Hematopoietic multipotent progenitor cell treated with erythropoietin and hydrocortisone succinate and interleukin-3 and kit ligand, for 15 days (in vitro differentiated cells): ENCODE results near the gene DOCK4.
"Not testable (repeated sequence)": the region's sequence is repeated elsewhere in the genome, so short reads cannot be mapped to it uniquely, and the experiment has no call there.

Experiments used
- DNase-seq: peaks from one replicate; pipeline ENCODE4 v3.0.0-alpha.2; 2015; ENCODE audit warnings: low spot score

The DOCK4 gene

DNA sequence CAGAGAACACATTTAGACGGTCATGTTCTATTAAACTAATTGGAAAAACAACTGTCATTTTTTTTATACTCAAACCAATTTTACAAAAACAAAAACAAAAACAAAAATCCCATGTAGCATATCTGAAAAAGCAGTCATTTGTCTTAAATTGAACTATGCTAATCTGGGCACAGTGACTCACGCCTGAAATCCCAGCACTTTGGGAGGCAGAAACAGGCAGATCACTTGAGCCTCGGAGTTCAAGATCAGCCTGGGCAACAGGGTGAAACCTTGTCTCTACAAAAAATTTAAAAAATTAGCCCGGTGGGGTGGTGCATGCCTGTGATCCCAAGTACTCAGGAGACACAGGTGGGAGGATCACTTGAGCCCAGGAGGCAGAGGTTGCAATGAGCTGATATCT is 253.4 kb downstream of the DOCK4 start:
- no peak for DNase-seq

DNA sequence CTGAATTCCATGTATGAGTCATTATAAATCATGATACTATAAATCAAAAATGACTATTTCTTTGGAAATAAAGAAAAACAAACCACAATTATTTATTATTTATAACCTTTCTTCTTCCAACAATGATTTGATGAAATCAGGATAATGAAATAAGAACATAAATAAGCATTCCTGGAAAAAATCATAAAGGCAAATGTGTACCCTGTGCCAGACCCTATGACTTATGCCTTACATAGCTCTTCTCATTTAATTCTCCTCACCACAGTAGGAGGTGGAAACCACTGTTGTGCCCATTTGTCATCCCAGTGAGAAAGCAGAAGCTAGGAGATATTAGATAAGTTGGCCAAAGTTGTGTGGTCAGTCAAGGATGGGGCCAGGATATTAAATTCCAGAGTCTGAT is 255.1 kb downstream of the DOCK4 start:
- no peak for DNase-seq

DNA sequence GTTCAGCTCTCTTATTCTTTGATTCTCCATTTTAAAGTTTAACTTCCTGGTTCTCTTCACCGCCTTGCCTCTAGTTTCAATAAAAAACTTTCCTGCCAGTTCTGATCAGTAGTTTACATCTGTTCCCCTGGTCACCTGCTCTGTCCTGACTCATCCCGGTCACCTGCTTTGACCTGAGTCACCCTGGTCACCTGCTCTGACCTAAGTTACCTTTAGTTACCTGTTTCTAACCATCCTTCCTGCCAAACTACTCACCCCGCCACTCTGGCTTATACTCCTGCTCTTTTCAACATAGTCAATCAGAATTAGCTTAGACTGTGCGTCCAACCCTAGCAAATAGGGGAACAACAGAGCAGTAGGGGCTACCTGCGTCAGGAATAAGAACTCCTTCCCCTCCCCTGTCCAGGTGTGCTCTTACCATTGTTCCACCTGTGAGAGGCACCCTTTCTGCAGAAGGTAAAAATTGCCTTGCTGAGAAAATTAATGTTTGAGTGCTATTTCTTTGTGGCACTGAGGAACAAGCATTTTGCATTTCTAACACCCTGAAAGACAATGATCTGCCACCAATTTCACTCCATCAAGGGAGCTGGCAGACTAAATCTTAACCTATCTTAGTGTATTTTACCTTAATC is 263.6 kb downstream of the DOCK4 start:
- DNase-seq = no peak

DNA sequence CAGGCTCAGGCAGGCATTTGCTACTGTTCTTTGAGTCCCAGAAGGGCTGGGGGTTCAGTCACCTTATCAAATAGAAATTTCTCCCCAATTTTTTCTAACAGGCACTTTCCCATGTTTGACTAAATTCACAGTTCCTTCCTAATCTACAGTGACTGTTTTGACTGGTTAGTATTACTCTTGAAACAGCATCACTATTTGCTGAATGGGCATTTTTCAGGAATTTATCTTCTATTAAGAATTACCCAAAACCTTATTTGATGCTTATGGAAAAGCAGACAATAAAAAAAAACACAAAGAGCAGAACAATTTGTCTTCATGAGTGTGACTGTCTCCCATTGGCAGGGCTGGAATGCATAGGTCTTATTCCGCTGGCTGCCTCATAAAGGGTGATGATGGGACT is 269.0 kb downstream of the DOCK4 start:
- no peak for DNase-seq

DNA sequence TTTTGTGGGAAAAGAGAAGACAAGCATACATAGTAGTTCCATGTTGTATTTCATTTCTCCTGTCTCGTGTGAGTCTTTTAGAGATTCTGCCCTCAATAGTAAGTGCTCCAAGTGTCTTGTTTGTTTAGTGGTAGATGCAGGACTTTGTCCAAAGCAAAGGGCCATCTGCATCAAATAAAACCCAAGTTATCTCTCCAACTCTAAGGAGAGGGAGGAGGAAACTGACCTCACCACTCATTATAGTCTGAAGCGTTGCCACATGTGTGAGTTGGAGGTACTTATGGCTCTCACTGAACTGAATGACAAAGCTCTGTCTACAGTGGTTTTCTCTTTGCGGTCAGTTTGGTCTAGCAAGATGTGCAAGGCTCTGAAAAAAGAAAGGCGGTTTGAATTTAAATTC is 272.6 kb downstream of the DOCK4 start:
- DNase-seq = no peak

DNA sequence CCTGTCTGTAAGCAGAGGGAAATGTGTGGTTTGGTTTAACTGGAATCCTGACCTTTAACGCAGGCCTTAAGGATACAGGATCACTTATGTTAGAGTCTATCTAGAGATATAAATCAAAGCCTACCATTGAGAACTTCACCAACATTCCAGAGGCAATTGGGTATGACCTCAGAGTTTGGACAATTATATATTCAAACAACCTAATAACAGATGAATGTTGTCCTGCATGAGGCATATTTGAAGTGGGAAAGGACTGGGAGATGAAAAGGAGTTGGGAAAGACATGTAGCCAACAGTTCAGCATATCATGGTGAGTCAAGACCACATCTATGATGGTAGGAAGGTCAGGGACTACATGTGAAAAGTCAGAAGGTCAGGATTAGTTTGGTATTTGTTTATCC is 274.2 kb downstream of the DOCK4 start:
- DNase-seq = no peak

DNA sequence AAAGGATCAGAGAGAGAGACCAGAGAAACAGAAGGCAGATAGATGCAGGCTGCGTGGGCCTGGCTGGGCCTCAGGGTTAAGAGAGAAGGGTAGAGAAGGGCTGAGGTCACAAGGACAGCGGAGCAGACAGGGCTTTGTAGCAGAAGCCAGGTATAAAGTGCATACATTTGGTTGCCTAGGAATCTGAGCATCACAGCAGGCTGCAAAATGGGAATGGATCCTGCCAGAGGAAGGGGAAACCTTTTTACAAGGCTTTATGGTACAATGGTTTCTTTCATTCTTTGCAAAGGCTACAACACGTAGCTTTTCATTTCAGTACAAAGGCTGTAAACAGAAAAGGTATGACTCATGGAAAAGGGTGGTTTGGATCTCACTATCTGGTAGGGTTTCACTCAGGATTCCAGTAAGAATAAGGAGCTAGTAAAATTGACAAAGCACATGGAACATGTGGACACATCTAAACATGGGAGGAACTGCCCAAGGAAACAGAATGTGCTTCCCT is 275.1 kb downstream of the DOCK4 start:
- DNase-seq = no peak

DNA sequence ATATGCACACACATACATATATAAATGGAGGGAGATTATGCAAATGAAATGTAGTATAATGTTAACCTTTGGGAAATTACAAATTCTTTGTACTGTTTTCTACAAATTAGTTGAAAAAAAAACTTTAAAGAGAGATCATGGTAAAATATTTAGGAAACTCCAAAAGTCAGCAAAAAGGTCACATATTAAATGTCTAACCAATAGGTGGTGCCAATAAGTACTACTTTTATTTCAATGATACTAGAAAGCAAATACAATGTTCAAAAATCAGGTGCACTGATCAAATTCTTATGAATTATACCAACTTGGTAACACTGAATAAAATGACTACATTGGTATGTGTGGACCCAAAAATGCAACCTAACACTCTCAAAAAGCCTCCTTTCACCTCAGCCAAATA is 276.9 kb downstream of the DOCK4 start:
- DNase-seq = no peak

DNA sequence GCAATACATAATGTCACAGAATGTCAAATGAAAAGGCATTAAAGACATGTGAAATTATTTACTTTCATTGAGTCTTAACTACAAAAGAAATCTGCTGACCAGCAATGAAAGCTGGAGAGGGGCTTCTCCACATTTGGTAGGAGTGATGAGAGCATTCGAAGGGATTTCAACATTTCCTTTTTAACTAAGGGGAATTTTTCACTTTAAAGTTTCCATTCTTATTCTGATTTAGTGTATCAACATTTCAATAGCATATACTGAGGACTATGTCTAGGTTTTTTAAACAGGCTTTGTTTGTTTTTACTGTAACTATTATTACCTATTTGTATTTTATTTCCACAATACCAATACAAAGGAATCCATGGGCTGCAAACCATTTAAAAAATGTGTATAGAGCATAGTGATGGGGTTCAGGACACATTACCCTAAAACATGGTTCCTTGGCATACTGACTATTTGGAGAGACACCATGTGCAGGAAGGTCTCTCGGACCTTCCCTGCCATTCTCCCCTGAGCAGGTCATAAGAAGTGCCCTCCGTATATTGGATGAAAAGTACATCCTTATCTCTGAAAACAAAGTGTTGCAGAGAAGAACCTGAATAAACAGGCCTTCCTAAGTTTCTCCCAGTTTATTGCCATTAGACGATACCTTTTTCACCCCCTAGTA is 278.7 kb downstream of the DOCK4 start:
- no peak for DNase-seq

DNA sequence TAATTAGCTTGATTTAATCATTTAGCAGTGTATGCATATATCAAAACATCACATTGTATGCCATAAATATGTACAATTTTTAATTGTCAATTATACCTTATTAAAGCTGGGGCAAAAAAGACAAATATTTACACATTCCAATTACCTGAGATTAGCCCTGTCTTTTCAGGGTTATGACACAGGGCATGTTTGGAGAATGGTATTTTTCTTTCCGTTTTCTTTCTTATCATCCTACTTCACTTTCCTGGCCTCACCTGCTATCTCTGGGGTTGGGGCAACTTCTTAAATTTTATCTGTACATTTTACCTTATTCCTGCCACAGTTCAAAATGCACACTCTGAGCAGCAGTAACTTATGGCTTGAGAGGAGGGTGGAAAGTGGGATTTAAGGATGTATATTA is 285.9 kb downstream of the DOCK4 start:
- DNase-seq = no peak

DNA sequence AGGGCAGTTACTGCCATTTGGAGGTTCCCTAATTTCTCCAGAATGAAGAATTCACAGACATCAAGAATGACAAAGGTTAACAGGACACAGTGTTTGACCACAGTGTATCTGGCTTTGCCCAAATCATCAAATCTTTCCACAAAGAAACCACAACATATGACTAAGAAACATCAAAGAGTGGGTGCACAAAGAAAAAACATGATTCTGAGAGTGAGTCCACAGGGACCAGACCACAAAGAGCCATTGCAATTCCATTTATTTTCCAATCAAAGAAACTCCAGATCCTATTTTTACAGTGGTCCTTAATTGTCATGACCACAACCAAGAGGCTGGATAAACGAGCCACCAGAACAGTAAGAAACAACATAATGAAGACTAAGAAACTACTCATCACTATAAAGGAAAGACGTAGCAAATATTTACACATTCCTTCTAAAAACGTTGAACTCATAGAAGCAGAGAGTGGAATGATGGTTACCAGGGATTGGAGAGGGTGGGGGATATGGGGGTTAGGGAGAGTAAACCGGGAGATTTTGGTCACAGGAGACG is 286.5 kb downstream of the DOCK4 start:
- DNase-seq = no peak

DNA sequence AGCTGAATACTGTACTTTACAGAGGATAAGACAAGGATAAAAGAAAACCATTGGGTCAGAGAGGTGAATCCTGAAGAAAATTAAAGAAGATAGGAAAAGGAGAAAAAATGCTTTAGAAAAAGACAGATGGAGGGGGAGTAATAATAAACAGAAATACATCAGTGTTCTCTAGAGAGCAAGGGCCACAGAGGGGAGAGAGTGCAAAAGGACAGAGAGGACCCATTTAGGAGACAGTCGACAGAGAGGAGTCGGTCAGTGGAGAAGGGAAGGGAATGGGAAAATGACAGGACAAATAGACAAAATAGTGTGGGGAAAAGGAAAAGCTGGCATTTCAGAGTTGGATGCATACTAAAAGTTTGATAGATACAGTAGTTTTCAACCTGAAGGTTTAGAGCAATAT is 287.0 kb downstream of the DOCK4 start:
- no peak for DNase-seq

DNA sequence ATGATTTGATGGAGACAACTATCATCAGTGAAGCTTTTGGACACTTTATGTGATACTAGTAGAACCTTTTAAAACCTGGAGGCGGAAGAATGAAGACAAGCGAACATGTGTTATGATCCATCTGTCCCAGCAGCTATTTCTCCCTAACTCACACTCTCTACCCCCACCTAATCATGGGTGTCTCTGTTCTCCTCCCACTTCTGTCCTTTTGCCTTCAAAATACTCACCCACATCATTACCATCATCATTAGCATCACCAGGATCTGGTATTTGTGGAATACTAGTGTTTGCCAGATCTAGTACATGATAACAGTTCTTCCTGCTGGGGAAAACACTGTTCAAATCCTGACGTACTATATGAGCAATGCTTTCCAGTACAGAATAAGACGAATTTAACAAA is 287.7 kb downstream of the DOCK4 start:
- no peak for DNase-seq

DNA sequence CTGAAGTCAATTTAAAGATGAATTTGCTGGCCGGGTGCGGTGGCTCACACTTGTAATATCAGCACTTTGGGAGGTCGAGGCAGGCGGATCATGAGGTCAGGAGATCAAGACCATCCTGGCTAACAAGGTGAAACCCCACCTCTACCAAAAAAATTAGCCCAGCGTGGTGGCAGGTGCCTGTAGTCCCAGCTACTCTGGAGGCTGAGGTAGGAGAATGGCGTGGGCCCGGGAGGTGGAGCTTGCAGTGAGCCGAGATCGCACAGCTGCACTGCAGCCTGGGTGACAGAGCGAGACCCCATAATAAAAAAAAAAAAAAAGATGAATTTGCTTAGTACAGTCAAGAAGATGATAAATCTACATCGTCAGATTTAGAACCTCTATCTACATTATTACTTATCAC is 288.8 kb downstream of the DOCK4 start:
- DNase-seq = not testable (repeated sequence)

DNA sequence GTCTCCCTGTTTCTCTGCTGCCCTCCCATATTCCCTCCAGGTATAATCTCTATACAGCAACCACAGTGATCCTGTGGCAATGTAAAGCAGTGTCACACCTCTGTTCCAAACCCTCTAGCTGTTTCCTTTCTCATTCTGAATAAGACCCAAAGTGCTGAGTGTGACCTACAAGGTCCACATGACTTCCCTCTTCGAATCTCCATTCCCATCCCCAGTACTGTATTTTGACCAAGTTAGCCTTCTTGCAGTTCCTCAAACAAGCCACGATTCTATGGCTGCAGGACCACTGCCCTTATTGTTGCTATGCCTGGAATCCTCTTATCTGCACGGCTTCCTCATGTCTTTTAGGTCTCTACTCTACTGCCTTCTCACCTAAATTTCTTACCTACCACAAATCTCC is 291.9 kb downstream of the DOCK4 start:
- DNase-seq = no peak

DNA sequence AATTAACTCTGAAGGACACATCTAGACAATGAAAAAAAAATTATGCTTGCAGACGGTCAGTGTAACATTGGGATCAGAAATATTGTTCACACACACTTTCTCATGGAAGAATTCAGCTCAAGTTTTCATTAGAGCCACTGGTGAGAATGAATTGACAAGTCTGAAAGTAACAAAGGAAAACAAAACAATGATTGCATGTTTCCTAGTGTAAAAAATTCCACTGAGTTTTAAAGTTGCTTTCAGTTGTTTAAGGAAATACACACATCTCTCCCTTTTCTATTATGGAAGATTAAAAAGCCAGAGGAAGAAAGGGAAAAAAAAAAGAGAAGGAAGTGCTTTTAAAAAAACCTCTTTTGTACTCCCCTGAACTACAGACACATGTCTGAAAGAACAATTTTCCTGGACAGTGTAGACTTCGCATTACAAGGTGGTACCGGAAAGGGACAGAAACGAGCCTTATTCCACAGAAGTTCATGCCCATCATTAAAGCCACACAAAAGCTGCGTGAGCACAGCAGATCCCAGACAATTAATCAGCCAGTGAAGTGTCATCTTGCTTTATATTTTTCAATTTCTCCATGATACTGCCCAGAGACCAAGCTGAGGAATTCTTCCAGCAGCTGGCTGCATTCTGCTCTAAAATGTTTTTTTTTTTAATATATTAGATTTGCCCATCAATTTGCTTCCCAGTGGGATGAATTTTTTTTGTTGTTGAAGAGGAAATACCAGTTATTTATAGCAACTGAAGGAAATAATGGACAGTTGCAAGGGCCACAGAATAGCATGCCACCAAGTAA is 294.8 kb downstream of the DOCK4 start:
- DNase-seq = no peak

DNA sequence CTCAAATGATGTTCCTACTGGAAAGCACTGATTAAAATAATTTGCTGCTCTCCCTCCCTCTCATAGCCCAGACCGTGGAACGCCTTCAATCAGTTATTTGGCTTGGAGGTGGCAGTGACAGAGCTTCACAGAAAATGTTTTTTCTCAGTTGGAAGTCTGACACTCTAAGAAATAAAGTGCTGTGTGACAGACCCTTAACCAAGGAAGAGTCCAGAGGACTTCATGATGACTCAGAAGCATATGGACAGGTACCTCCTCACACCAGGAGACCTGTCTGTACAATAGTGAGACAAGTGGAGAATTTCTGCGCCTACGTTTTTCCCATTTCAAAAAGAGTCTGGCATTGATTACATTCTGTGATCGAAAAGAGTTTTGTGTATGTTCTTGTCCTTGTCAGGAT is 295.5 kb downstream of the DOCK4 start:
- DNase-seq = no peak

DNA sequence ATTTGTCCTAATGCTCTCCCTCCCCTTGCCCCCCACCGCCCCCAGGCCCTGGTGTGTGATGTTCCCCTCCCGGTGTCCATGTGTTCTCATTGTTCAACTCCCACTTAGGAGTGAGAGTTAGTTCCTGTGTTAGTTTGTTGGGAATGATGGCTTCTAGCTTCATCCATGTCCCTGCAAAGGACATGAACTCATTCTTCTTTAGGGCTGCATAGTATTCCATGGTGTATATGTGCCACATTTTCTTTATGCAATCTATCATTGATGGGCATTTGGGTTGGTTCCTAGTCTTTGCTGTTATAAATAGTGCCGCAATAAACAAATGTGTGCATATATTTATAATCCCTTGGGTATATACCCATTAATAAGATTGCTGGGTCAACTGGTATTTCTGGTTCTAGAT is 297.5 kb downstream of the DOCK4 start:
- not testable (repeated sequence) for DNase-seq

DNA sequence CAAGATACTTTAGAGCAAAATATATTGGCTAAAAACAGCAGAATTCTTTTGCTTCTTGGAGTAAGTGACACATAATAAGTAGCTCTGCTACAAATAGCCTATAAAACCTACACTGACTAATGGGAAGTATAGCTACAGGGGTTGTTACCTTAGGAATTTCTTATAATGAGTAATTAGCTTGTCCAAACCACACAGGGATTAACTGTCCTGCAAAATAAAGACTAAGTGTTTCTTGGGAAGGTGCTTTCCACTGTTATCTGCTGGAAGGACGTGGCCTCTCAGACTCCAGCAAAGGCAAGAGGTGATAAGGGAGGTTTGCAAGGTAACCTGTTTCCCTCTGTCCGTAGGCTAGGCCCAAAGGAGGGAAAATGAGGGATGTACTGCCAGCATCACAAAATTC is 302.4 kb downstream of the DOCK4 start:
- no peak for DNase-seq

DNA sequence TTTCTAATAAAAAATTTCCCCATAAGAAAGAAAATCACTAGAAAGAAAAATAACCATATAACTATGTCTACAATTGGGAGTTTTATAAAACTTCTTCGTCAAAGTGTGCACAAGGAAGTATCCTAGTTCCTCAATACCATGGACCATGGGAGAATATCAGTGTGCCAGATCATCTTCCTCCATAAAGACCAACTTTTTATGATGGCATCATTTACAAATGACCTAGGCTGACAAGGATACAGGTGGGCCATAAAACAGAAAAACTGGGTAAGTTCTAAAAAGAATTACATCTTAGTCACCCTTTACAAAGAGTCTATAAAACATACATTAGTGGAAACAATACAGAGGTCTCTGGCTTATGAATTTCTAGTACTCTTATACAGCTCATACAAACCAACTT is 303.2 kb downstream of the DOCK4 start:
- no peak for DNase-seq

DNA sequence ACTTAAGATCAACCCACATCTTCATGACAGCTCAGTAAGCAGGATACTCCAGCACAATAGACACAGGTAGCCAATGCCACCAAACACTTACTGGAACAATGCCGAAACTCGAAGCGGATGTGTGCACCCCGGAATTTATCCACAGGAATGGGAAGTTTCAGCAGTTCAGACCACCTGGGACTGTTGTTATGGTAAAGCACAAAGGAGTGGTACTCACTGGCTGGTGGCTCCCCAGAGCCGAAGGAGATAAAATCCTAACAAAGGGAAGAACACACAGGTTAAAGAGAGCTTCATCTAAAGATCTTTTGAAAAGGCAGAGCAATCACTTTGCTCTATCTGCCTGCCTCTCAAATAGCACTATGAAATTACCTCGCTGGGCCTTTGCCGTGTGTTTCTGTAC is 305.9 kb downstream of the DOCK4 start:
- no peak for DNase-seq

DNA sequence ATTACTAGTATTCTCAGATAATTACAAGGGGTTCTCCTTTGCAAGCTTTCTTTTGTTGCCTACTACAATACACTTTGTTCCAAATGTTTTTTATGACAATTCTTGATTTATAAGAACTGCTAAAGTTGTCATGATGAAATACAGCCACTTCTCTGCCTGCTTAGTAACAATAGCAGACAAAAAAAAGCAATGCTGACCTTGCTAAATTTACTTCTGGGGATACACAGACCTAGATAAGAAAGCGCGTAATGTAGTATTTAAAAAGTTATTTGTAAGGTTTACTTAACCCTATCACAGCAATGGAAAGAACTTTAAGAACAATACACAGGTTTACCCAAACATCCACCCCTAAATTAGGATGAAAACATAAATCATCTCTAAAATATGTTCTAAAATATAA is 311.1 kb downstream of the DOCK4 start:
- DNase-seq = no peak

DNA sequence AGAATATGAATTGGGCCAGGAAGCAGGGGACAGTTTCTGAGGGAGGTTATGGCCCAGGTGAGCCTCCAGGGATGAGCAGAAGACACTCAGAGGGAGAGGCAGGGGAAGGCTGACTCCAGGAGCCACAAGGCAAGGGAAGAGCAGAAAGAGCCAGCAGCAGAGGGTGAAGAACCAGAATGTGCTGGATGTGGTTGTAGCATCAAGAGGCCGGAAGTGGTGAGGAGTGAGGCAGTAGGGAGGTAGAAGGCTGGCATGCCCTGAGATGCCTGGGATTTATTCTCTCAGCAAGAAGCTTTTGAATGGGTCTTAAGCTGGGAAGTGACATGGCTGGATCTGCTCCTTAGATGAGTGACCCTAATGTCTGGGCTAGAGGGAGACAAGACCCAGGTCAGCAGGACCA is 311.7 kb downstream of the DOCK4 start:
- DNase-seq = no peak
